Left colon (tissue), 2 donors: ENCODE data around the gene PLEKHA3. TPM values are rescaled to one million over a fixed set of nuclear protein-coding genes. Genes with fewer than 3 reads are reported as not detected.

ENCODE experiments used
- ATAC-seq: fragments of 200-7000 bp; cut with Tn5 transposase; one replicate; pipeline ENCODE4 v1.9.1; 2020; ENCODE audit warnings: mild to moderate bottlenecking, moderate library complexity
- DNase-seq, 2 donors: peaks; one replicate each; pipeline ENCODE4 v3.0.0-alpha.2; 2020
- intact Hi-C, 2 donors: fragments of 100-400 bp; cut with DNase I in 1 of 2; cut with micrococcal nuclease in 1 of 2; formaldehyde crosslinking; loops; one replicate each; pipeline versions ENCODE4 v1.11.2 to v1.14.0; 2022; cut with DNase I, micrococcal nuclease
- total RNA-seq, 2 donors: library from RNA; stranded (reverse); fragmentation: NEBNext Ultra II Directional; extraction: Animal tissue kit (Norgen Biotek cat#: 25700); gene quantifications; one replicate each; pipeline ENCODE4 v1.2.1, GENCODE V29; 2021
- donor health status: DM: no; HTN: no; CAD: no.
- donor health status: DM: yes; HTN: yes; CAD: no.

PLEKHA3 gene
- total RNA-seq, 2 donors from 2014 or later = 17.7 to 31.9 TPM

- ATAC-seq (no peak), DNase-seq (no peak)
- intact Hi-C loops = no loop called here
Measured at GRCh38 chr2:178477443-178478129, 2.7 kb upstream of the PLEKHA3 start.

- no peak for ATAC-seq
- peak in 1 of 2 donors; percentile 38 for DNase-seq
Measured at GRCh38 chr2:178478130-178478438, 2.2 kb upstream of the PLEKHA3 start.

GRCh38 chr2:178478439-178479274, 1.6 kb upstream of the PLEKHA3 start, which contains the start of gene FKBP7:
Gene FKBP7 (minus strand): TSS chr2:178478600. CDS start chr2:178478499, 101 bp downstream.
- peak; percentile 78 for ATAC-seq
- peak; percentile 84 to 93 for DNase-seq
- intact Hi-C loops = no loop called here

More at GRCh38 chr2:178478130-178478438, 2.2 kb upstream of the PLEKHA3 start:
- intact Hi-C loops = no loop called here

GRCh38 chr2:178479275-178479616, 1.0 kb upstream of the PLEKHA3 start:
- ATAC-seq (no peak), DNase-seq (no peak)
- intact Hi-C loops = no loop called here

- DNase-seq = no peak
- ATAC-seq = no peak
- intact Hi-C loops = no loop called here
Measured at GRCh38 chr2:178479758-178480226, 465 bp upstream of the PLEKHA3 start.

GRCh38 chr2:178482437-178482836, 2.2 kb downstream of the PLEKHA3 start:
- ATAC-seq (no peak), DNase-seq (no peak)
- intact Hi-C loops = no loop called here

- intact Hi-C loops = no loop called here
- DNase-seq (peak in 1 of 2 donors; percentile 41), ATAC-seq (no peak)
Measured at GRCh38 chr2:178484245-178485041, 4.2 kb downstream of the PLEKHA3 start.

- ATAC-seq (no peak), DNase-seq (no peak)
- intact Hi-C loops = no loop called here
Measured at GRCh38 chr2:178485356-178485755, 5.1 kb downstream of the PLEKHA3 start.

GRCh38 chr2:178491612-178492011, 11.4 kb downstream of the PLEKHA3 start:
- intact Hi-C loops = no loop called here
- DNase-seq = no peak
- no peak for ATAC-seq

- DNase-seq (peak in 1 of 2 donors; percentile 33), ATAC-seq (peak; percentile 99)
- intact Hi-C loops = no loop called here
Measured at GRCh38 chr2:178496049-178496448, 15.8 kb downstream of the PLEKHA3 start.

GRCh38 chr2:178498137-178498536, 17.9 kb downstream of the PLEKHA3 start:
- intact Hi-C loops = no loop called here
- ATAC-seq = no peak

GRCh38 chr2:178499640-178500039, 19.4 kb downstream of the PLEKHA3 start:
- intact Hi-C loops = no loop called here
- DNase-seq = no peak
- ATAC-seq = no peak

More at GRCh38 chr2:178498137-178498536, 17.9 kb downstream of the PLEKHA3 start:
- DNase-seq = no peak

GRCh38 chr2:178502751-178503150, 22.5 kb downstream of the PLEKHA3 start:
- ATAC-seq = no peak
- intact Hi-C loops = no loop called here
- DNase-seq = no peak

GRCh38 chr2:178506101-178506500, 25.8 kb downstream of the PLEKHA3 start:
- DNase-seq (no peak), ATAC-seq (no peak)
- intact Hi-C loops = no loop called here

- DNase-seq = no peak
- ATAC-seq = peak; percentile 90
- intact Hi-C loops = no loop called here
Measured at GRCh38 chr2:178506524-178506923, 26.3 kb downstream of the PLEKHA3 start.

- DNase-seq = no peak
- ATAC-seq = no peak
- intact Hi-C loops = no loop called here
Measured at GRCh38 chr2:178506949-178507348, 26.7 kb downstream of the PLEKHA3 start.

GRCh38 chr2:178508646-178509045, 28.4 kb downstream of the PLEKHA3 start:
- no peak for DNase-seq
- no peak for ATAC-seq

GRCh38 chr2:178510384-178510783, 30.1 kb downstream of the PLEKHA3 start:
- intact Hi-C loops = no loop called here
- ATAC-seq (no peak), DNase-seq (no peak)

More at GRCh38 chr2:178508646-178509045, 28.4 kb downstream of the PLEKHA3 start:
- intact Hi-C loops = no loop called here

- DNase-seq (no peak), ATAC-seq (no peak)
- intact Hi-C loops = no loop called here
Measured at GRCh38 chr2:178512484-178512883, 32.2 kb downstream of the PLEKHA3 start.
